Measurements from ENCODE around the gene FBN2. TPM values are rescaled to one million over a fixed set of nuclear protein-coding genes. Genes with fewer than 3 reads are reported as not detected.

FBN2 gene
- polyA plus RNA-seq, 1 donor from 2014 or later, result 1.6 TPM

DNA sequence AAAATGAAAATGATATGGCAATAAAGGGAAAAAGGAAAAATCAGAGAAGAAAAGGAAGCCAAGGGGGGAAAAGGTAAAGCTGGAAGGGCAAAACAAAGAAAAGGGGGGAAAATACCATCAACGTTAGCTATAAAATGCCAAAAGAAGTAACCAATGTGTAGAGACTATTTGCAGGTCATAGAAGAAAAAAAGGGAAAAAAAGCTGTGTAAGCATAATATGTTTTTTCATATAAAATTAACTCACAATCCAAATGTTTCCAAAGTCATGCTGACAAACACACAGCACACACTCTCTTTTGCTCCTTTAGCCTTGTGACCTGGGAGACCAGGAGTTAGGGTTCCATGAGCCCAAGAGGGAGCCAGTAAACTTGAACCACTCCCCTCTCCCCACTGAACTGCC is 18.2 kb downstream of the FBN2 start:
- Histone ChIP-seq H3K36me3 (ENCODE audit: insufficient read depth, low read length) (no peaks in the 10 kb centered on the region), H3F3A (ENCODE audit: insufficient read depth, low read length, poor library complexity, severe bottlenecking) (no peaks in the 10 kb centered on the region), H3K27me3 (ENCODE audit: insufficient read depth, low read depth, low read length) (no peaks in the 10 kb centered on the region), H3K9me2 (ENCODE audit: insufficient read depth, low read length) (no peaks in the 10 kb centered on the region), H2AFZ (ENCODE audit: low read depth, low read length) (no peak overlapping the region), H3K4me3 (ENCODE audit: low read length) (no peak overlapping the region), H3K27ac (ENCODE audit: low read length) (no peak overlapping the region), H3K9me3 (ENCODE audit: low read length) (no peaks in the 10 kb centered on the region), H3K9ac (ENCODE audit: low read length) (no peak overlapping the region), H4K20me1 (ENCODE audit: insufficient read depth) (no peaks in the 10 kb centered on the region), H3K4me2 (ENCODE audit: low read length) (no peak overlapping the region), H3K79me2 (replicated peaks; ENCODE audit: insufficient read depth, low read length) (no peaks in the 10 kb centered on the region)
- TF ChIP-seq SMC3 (conservative IDR thresholded peaks at IDR 0.05; ENCODE audit: poor library complexity) (no peak), EZH2 (IDR thresholded peaks at IDR 0.05; ENCODE audit: borderline replicate concordance, insufficient read depth, low read length, poor library complexity, severe bottlenecking) (no peak), MXI1 (conservative IDR thresholded peaks at IDR 0.05; ENCODE audit: poor library complexity, severe bottlenecking) (no peak), TAF1 (IDR thresholded peaks at IDR 0.05; ENCODE audit: low read depth) (no peak), EP300 (conservative IDR thresholded peaks at IDR 0.05; ENCODE audit: poor library complexity, severe bottlenecking) (no peak), RAD21 (conservative IDR thresholded peaks at IDR 0.05) (no peak), POLR2AphosphoS5 (IDR thresholded peaks at IDR 0.05) (no peak)
- TF ChIP-seq, protein P1, sequence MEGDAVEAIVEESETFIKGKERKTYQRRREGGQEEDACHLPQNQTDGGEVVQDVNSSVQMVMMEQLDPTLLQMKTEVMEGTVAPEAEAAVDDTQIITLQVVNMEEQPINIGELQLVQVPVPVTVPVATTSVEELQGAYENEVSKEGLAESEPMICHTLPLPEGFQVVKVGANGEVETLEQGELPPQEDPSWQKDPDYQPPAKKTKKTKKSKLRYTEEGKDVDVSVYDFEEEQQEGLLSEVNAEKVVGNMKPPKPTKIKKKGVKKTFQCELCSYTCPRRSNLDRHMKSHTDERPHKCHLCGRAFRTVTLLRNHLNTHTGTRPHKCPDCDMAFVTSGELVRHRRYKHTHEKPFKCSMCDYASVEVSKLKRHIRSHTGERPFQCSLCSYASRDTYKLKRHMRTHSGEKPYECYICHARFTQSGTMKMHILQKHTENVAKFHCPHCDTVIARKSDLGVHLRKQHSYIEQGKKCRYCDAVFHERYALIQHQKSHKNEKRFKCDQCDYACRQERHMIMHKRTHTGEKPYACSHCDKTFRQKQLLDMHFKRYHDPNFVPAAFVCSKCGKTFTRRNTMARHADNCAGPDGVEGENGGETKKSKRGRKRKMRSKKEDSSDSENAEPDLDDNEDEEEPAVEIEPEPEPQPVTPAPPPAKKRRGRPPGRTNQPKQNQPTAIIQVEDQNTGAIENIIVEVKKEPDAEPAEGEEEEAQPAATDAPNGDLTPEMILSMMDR (IDR thresholded peaks at IDR 0.05; ENCODE audit: poor library complexity, severe bottlenecking), result no peak
- TF ChIP-seq, protein P2, sequence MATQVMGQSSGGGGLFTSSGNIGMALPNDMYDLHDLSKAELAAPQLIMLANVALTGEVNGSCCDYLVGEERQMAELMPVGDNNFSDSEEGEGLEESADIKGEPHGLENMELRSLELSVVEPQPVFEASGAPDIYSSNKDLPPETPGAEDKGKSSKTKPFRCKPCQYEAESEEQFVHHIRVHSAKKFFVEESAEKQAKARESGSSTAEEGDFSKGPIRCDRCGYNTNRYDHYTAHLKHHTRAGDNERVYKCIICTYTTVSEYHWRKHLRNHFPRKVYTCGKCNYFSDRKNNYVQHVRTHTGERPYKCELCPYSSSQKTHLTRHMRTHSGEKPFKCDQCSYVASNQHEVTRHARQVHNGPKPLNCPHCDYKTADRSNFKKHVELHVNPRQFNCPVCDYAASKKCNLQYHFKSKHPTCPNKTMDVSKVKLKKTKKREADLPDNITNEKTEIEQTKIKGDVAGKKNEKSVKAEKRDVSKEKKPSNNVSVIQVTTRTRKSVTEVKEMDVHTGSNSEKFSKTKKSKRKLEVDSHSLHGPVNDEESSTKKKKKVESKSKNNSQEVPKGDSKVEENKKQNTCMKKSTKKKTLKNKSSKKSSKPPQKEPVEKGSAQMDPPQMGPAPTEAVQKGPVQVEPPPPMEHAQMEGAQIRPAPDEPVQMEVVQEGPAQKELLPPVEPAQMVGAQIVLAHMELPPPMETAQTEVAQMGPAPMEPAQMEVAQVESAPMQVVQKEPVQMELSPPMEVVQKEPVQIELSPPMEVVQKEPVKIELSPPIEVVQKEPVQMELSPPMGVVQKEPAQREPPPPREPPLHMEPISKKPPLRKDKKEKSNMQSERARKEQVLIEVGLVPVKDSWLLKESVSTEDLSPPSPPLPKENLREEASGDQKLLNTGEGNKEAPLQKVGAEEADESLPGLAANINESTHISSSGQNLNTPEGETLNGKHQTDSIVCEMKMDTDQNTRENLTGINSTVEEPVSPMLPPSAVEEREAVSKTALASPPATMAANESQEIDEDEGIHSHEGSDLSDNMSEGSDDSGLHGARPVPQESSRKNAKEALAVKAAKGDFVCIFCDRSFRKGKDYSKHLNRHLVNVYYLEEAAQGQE (IDR thresholded peaks at IDR 0.05; ENCODE audit: borderline replicate concordance), result no peak

DNA sequence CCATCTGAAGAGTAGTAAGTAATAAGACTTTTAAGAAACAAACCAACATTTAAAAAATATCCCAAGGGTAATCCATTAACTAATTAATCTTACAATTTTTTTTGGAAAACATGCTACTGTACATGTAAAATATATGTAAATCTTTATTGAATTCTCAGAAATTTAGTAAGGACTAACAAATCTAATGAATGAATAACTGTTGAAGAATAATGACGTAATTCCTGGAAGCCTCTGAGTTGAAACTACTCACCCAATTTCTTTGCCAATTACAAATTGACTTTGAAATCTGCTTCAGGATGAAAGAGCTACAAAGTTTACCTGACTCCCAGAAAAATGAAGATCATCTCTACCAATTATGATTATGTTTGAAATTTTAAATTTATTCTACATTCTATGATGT is 21.1 kb downstream of the FBN2 start:
- H3K4me2 ChIP-seq (ENCODE audit: low read length), result no peak overlapping the region
- H3F3A ChIP-seq (ENCODE audit: insufficient read depth, low read length, poor library complexity, severe bottlenecking), result no peaks in the 10 kb centered on the region
- H3K27me3 ChIP-seq (ENCODE audit: insufficient read depth, low read depth, low read length), result no peaks in the 10 kb centered on the region
- H3K27ac ChIP-seq (ENCODE audit: low read length), result no peak overlapping the region
- H3K4me3 ChIP-seq (ENCODE audit: low read length), result no peak overlapping the region
- no peak overlapping the region for H3K9ac ChIP-seq (ENCODE audit: low read length)
- H3K9me2 ChIP-seq (ENCODE audit: insufficient read depth, low read length), result no peaks in the 10 kb centered on the region
- no peaks in the 10 kb centered on the region for H3K79me2 ChIP-seq (replicated peaks; ENCODE audit: insufficient read depth, low read length)
- no peaks in the 10 kb centered on the region for H3K9me3 ChIP-seq (ENCODE audit: low read length)
- no peaks in the 10 kb centered on the region for H4K20me1 ChIP-seq (ENCODE audit: insufficient read depth)
- no peaks in the 10 kb centered on the region for H3K36me3 ChIP-seq (ENCODE audit: insufficient read depth, low read length)
- no peak overlapping the region for H2AFZ ChIP-seq (ENCODE audit: low read depth, low read length)
- TF ChIP-seq, protein P1 (IDR thresholded peaks at IDR 0.05; ENCODE audit: poor library complexity, severe bottlenecking), result no peak
